ENCODE measurements around the gene BABAM2.

GRCh38 chr2:27871802-27872201 lies 18.7 kb upstream of the BABAM2 start:
- TF ChIP-seq CTCF (IDR thresholded peaks at IDR 0.05) (no peak), EZH2 (IDR thresholded peaks at IDR 0.05) (no peak), EZH2phosphoT487 (IDR thresholded peaks at IDR 0.05) (no peak)

Measured in neural progenitor cell (in vitro differentiated cells).